ENCODE results near the gene PINK1. TPM values are rescaled to one million over a fixed set of nuclear protein-coding genes. Genes with fewer than 3 reads are reported as not detected.
A peak's percentile ranks its signal among the peaks of the same experiment; 100 is the strongest.

PINK1 gene
- total RNA-seq, 5 donors from 2014 or later (not counting 1 experiment from before 2014, with no cell fraction given), result 11.8 to 30.1 (median 26.8) TPM

DNA sequence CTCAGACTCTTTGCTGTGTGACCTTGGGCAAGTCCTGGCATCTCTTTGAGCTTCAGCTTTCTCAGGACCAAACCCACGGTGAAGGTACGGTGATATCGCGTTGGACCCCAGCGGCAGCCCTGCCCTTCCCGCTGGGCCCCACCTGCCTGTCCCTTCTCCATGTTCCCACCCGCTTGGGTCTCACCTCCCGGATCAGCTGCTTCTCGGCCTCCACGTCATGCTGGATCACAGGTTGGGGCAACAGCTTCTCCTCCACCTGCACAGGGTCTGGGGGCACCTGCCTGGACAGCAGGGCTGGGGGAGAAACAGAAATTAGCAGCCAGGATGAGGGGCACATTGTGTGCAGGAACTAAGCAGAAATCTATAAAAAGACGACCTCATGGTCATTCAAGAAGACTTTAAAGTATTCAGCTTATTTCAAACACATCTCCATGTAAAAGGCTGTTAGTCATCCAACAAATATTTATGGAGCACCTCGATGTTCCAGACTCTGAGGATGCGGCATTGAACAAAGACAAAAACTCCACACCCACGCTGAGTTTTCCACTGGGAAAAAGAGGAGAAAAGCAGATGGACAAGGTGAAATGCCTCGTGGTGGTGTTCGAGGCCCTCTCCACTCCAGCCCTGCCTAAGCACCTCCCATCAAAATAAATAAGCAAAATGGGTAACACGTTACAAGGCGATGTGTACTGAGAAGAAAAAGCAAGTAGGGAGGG, 65.1 kb downstream of the PINK1 start:
- H3K27me3 Mint-ChIP-seq, result no peaks in the 10 kb centered on the region
- H3K36me3 Mint-ChIP-seq, result no peaks in the 10 kb centered on the region
- DNase-seq (no peak), ATAC-seq (replicated peaks in 1 of 4) (no peak)
- Histone ChIP-seq H3K36me3 (ENCODE audit: control insufficient read depth in 2 of 2, extremely low read depth in 1 of 2, insufficient read depth in 1 of 2, low read length in 1 of 2) (no peaks in the 10 kb centered on the region), H3K27me3 (replicated peaks in 1 of 2; ENCODE audit: control insufficient read depth in 2 of 2, extremely low read depth in 1 of 2, insufficient read depth in 2 of 2, low read length in 1 of 2) (peaks cover 0 to 35% of the 10 kb centered on the region in 2 experiments), H3K9me3 (no peaks in the 10 kb centered on the region), H3K27ac (ENCODE audit: low read length) (no peak overlapping the region), H3K4me3 (ENCODE audit: control insufficient read depth in 1 of 2, extremely low read depth in 1 of 2, low read length in 1 of 2) (no peak overlapping the region), H3K4me1 (ENCODE audit: control insufficient read depth in 1 of 2, extremely low read depth in 1 of 2, insufficient read depth in 2 of 2, low read length in 2 of 2) (peaks cover 0 to 15% of the 10 kb centered on the region in 2 experiments)
- H3K4me3 Mint-ChIP-seq, result peak overlapping the region in 1 of 3 donors; percentile 16
- no peak overlapping the region for H3K27ac Mint-ChIP-seq
- H3K4me1 Mint-ChIP-seq, result peaks cover 6 to 10% (median 8%) of the 10 kb centered on the region in 3 donors
- WGBS (ENCODE audit: insufficient coverage), result 88% methylated on average over 10 of the region's 18 CpGs
- ChIA-PET POLR2A (no interaction called here), CTCF (no interaction called here)
- H3K9me3 Mint-ChIP-seq, result no peaks in the 10 kb centered on the region

- no peaks in the 10 kb centered on the region for H3K36me3 ChIP-seq (ENCODE audit: control insufficient read depth in 2 of 2, extremely low read depth in 1 of 2, insufficient read depth in 1 of 2, low read length in 1 of 2)
- Mint-ChIP-seq H3K27me3 (no peaks in the 10 kb centered on the region), H3K4me1 (peaks cover 6 to 10% (median 8%) of the 10 kb centered on the region in 3 donors), H3K4me3 (no peak overlapping the region), H3K36me3 (no peaks in the 10 kb centered on the region), H3K9me3 (no peaks in the 10 kb centered on the region), H3K27ac (no peak overlapping the region)
- WGBS (ENCODE audit: insufficient coverage), result 95% methylated on average over 8 of the region's 9 CpGs
- peaks cover 0 to 33% of the 10 kb centered on the region in 2 experiments for H3K27me3 ChIP-seq (replicated peaks in 1 of 2; ENCODE audit: control insufficient read depth in 2 of 2, extremely low read depth in 1 of 2, insufficient read depth in 2 of 2, low read length in 1 of 2)
- POLR2A ChIA-PET, result interaction anchor here in 1 of 2 donors (0.6 kb wide), 1 partner anchor 31 kb away, joined by 6 read pairs; no protein-coding TSS in a partner anchor
- CTCF ChIA-PET, result interaction anchor here in 1 of 2 donors (0.6 kb wide), 1 partner anchor 66 kb away, joined by 3 read pairs; no protein-coding TSS in a partner anchor
- no peak overlapping the region for H3K4me3 ChIP-seq (ENCODE audit: control insufficient read depth in 1 of 2, extremely low read depth in 1 of 2, low read length in 1 of 2)
- H3K27ac ChIP-seq (ENCODE audit: low read length), result no peak overlapping the region
- H3K9me3 ChIP-seq, result no peaks in the 10 kb centered on the region
- DNase-seq, result no peak
- peaks cover 0 to 15% of the 10 kb centered on the region in 2 experiments for H3K4me1 ChIP-seq (ENCODE audit: control insufficient read depth in 1 of 2, extremely low read depth in 1 of 2, insufficient read depth in 2 of 2, low read length in 2 of 2)
- ATAC-seq (replicated peaks in 1 of 4), result no peak
These were observed 66.3 kb downstream of the PINK1 start for GRCh38 chr1:20699558-20699957.

GRCh38 chr1:20700636-20701215, 67.5 kb downstream of the PINK1 start:
- Histone ChIP-seq H3K27me3 (replicated peaks in 1 of 2; ENCODE audit: control insufficient read depth in 2 of 2, extremely low read depth in 1 of 2, insufficient read depth in 2 of 2, low read length in 1 of 2) (peaks cover 0 to 24% of the 10 kb centered on the region in 2 experiments), H3K27ac (ENCODE audit: low read length) (no peak overlapping the region), H3K4me3 (ENCODE audit: control insufficient read depth in 1 of 2, extremely low read depth in 1 of 2, low read length in 1 of 2) (no peak overlapping the region), H3K36me3 (ENCODE audit: control insufficient read depth in 2 of 2, extremely low read depth in 1 of 2, insufficient read depth in 1 of 2, low read length in 1 of 2) (no peaks in the 10 kb centered on the region), H3K4me1 (ENCODE audit: control insufficient read depth in 1 of 2, extremely low read depth in 1 of 2, insufficient read depth in 2 of 2, low read length in 2 of 2) (peaks cover 0 to 14% of the 10 kb centered on the region in 2 experiments), H3K9me3 (no peaks in the 10 kb centered on the region)
- CTCF ChIA-PET, result no interaction called here
- no peak for DNase-seq
- H3K27me3 Mint-ChIP-seq, result no peaks in the 10 kb centered on the region
- H3K9me3 Mint-ChIP-seq, result no peaks in the 10 kb centered on the region
- H3K27ac Mint-ChIP-seq, result no peak overlapping the region
- WGBS (ENCODE audit: insufficient coverage), result 78% methylated on average over 13 of the region's 17 CpGs
- H3K4me3 Mint-ChIP-seq, result no peak overlapping the region
- H3K36me3 Mint-ChIP-seq, result no peaks in the 10 kb centered on the region
- H3K4me1 Mint-ChIP-seq, result peaks cover 6 to 10% (median 8%) of the 10 kb centered on the region in 3 donors
- ATAC-seq (replicated peaks in 1 of 4), result no peak
- POLR2A ChIA-PET, result interaction anchor here in 1 of 2 donors (0.6 kb wide), 1 partner anchor 27 kb away, joined by 6 read pairs; no protein-coding TSS in a partner anchor

Other genes starting within 250 kb of the PINK1 start
- gene CAMK2N1, start 147.2 kb upstream of the PINK1 start, total RNA-seq, result 1 to 10 TPM; 2.5 to 7.9 (median 7.1) TPM
- 10 to 100 TPM; 18.0 to 21.4 (median 20.8) TPM for gene MUL1, start 125.3 kb upstream of the PINK1 start, total RNA-seq
- gene FAM43B, start 80.9 kb upstream of the PINK1 start, total RNA-seq, result not detected
- under 1 TPM in 1 of 5 donors, not detected in 4; 0.35 TPM for gene CDA, start 44.4 kb upstream of the PINK1 start, total RNA-seq
- 100 to 1,000 TPM; 106 to 145 (median 124) TPM for gene DDOST, start 27.9 kb downstream of the PINK1 start, total RNA-seq
- gene KIF17, start 84.5 kb downstream of the PINK1 start, total RNA-seq, result not detected
- under 1 TPM; 0.07 to 0.58 (median 0.33) TPM for gene SH2D5, start 99.2 kb downstream of the PINK1 start, total RNA-seq
- gene HP1BP3, start 153.8 kb downstream of the PINK1 start, total RNA-seq, result 100 to 1,000 TPM; 248 to 279 (median 270) TPM